ENCODE measurements around the gene NUTF2. TPM values are rescaled to one million over a fixed set of nuclear protein-coding genes. Genes with fewer than 3 reads are reported as not detected.

The NUTF2 gene
- total and polyA plus RNA-seq, 10 of the 15 experiments (the other 5 are each of a cell fraction or from before 2014, with no cell fraction given) = 116 to 342 (median 202) TPM

DNA sequence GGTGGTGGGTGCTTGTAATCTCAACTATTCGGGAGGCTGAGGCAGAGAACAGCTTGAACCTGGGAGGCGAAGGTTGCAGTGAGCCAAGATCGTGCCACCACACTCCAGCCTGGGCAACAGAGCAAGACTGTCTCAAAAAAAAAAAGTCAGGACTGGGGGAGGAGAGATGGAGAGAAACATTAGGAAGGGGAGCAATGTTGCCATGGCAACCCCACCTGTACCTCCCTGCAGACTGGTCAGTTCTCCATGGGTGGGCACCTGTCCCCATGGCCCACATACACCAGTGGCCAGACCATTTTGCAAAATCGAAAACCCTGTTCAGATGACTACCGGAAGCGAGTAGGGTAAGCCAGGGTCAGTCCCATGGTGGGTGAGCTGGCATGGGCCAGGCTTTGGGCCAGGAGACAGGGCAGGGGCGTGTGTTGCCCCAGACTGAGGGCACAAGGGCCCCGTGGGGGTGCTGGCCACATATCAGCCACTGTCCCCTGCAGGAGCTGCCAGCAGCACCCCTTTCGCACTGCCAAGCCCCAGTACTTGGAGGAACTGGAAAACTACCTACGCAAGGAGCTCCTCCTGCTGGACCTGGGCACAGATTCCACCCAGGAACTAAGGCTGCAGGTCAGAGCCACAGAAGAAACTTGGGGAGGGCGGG lies 26.0 kb upstream of the NUTF2 start:
- DNase-seq (ENCODE audit: low read depth, low spot score) = no peak

More for the DNA sequence above, 26.0 kb upstream of the NUTF2 start:
- Histone ChIP-seq H3K4me1 (ENCODE audit: control insufficient read depth, insufficient read depth, low read length) (no peaks in the 10 kb centered on the region), H3K79me2 (ENCODE audit: control insufficient read depth, insufficient read depth, low read length) (no peaks in the 10 kb centered on the region), H3K4me2 (ENCODE audit: control insufficient read depth, insufficient read depth) (no peak overlapping the region), H3K9ac (ENCODE audit: control insufficient read depth, insufficient read depth, low read length) (no peak overlapping the region), H3K27ac (ENCODE audit: control insufficient read depth, insufficient read depth) (no peak overlapping the region), H3K27me3 (replicated peaks in 1 of 2; ENCODE audit: control insufficient read depth in 2 of 2, insufficient read depth in 2 of 2, low read length in 1 of 2) (no peaks in the 10 kb centered on the region), H4K20me1 (ENCODE audit: control insufficient read depth, insufficient read depth) (no peaks in the 10 kb centered on the region; the same call in 1 of the 2 replicates), H3K36me3 (ENCODE audit: control insufficient read depth in 2 of 2, insufficient read depth in 2 of 2, low read length in 1 of 2) (no peaks in the 10 kb centered on the region), H3K4me3 (no peak overlapping the region), H2AFZ (ENCODE audit: control insufficient read depth, low read depth, low read length) (no peak overlapping the region), H3K9me3 (replicated peaks; ENCODE audit: control insufficient read depth, insufficient read depth, low read length) (no peaks in the 10 kb centered on the region)
- RAD21 ChIA-PET (ENCODE audit: unreplicated experiment) = interaction anchor here (1.1 kb wide), 1 partner anchor 25 kb away, joined by 3 read pairs; no protein-coding TSS in a partner anchor
- no peak for FAIRE-seq
- SMC1A ChIA-PET (ENCODE audit: uncharacterized antibody, unreplicated experiment) = no interaction called here
- in situ Hi-C loops (cut with MboI) (no loop called here), intact Hi-C loops (cut with micrococcal nuclease; ENCODE audit: unreplicated experiment) (no loop called here)
- 53% methylated on average over 11 of the region's 11 CpGs for WGBS (ENCODE audit: insufficient coverage, insufficient replicate concordance, low lambda C conversion rate, missing lambda C conversion rate)
- POLR2A ChIA-PET = no interaction called here
- TF ChIP-seq CREM (IDR thresholded peaks at IDR 0.05; ENCODE audit: low read depth) (no peak), NBN (IDR thresholded peaks at IDR 0.05) (no peak), LARP7 (IDR thresholded peaks at IDR 0.05) (no peak), GABPA (IDR thresholded peaks at IDR 0.05; ENCODE audit: low read depth) (no peak), EP300 (IDR thresholded peaks at IDR 0.05; ENCODE audit: borderline replicate concordance in 1 of 2, control insufficient read depth in 1 of 2, low read depth in 2 of 2, low read length in 2 of 2) (no peak), ATF7 (IDR thresholded peaks at IDR 0.05; ENCODE audit: low read depth) (no peak), TCF3 (IDR thresholded peaks at IDR 0.05; ENCODE audit: borderline replicate concordance, insufficient read depth, low read depth, low read length) (no peak), TARDBP (IDR thresholded peaks at IDR 0.05; ENCODE audit: borderline replicate concordance) (no peak), PML (IDR thresholded peaks at IDR 0.05; ENCODE audit: low read length) (no peak), STAT1 (conservative IDR thresholded peaks at IDR 0.05) (no peak), ATF2 (IDR thresholded peaks at IDR 0.05; ENCODE audit: low read length) (no peak)
- no TSS peak for BruUV-seq (replicated peaks)
- CTCF ChIA-PET = interaction anchor here (0.5 to 0.8 kb wide), 2 partner anchors 11 to 141 kb away, joined by 3 read pairs; no protein-coding TSS in a partner anchor
- ATAC-seq = no peak

All from GM12878 (cell line).